GM23338 (cell line): Measurements from ENCODE around the gene SGMS2. TPM values are rescaled to one million over a fixed set of nuclear protein-coding genes. Genes with fewer than 3 reads are reported as not detected.
A peak's percentile ranks its signal among the peaks of the same experiment; 100 is the strongest.

Source experiments
- ATAC-seq: fragments of 200-7000 bp; cut with Tn5 transposase; 3 replicates; pipeline ENCODE4 v1.9.1; 2020
- DNase-seq: peaks from one replicate; pipeline ENCODE4 v3.0.0-alpha.2; 2015; ENCODE audit warnings: low spot score
- H2AFZ ChIP-seq: fragments of 200-600 bp; sonication (generic); 2 replicates; pipeline ENCODE4 v1.8.0; 2016; ENCODE audit warnings: antibody characterized with exemption, mild to moderate bottlenecking, moderate library complexity
- H3F3A ChIP-seq: fragments of 200-600 bp; sonication (generic); replicated peaks from 2 replicates; pipeline ENCODE4 v1.8.0; 2017; ENCODE audit warnings: antibody characterized with exemption, mixed run types, low read depth
- H3K27ac ChIP-seq: fragments of 200-600 bp; sonication (generic); 2 replicates; pipeline ENCODE4 v1.6.1; 2016; ENCODE audit warnings: low read depth
- H3K27me3 ChIP-seq: fragments of 200-600 bp; sonication (generic); 2 replicates; pipeline ENCODE4 v1.8.0; 2016; ENCODE audit warnings: mild to moderate bottlenecking, mixed run types, moderate library complexity; ENCODE audit not compliant: insufficient read depth
- H3K36me3 ChIP-seq: fragments of 200-600 bp; sonication (generic); 2 replicates; pipeline ENCODE4 v1.8.0; 2016; ENCODE audit warnings: mild to moderate bottlenecking; ENCODE audit not compliant: insufficient read depth
- H3K4me1 ChIP-seq: fragments of 200-600 bp; sonication (generic); 2 replicates; pipeline ENCODE4 v1.8.0; 2016; ENCODE audit warnings: mild to moderate bottlenecking, moderate library complexity; ENCODE audit not compliant: insufficient read depth
- H3K4me2 ChIP-seq: fragments of 200-600 bp; sonication (generic); 2 replicates; pipeline ENCODE4 v1.7.1; 2017; ENCODE audit warnings: mixed run types
- H3K4me3 ChIP-seq: fragments of 200-600 bp; sonication (generic); 2 replicates; pipeline ENCODE4 v1.6.1; 2016; ENCODE audit warnings: mixed run types
- H3K79me2 ChIP-seq: fragments of 200-600 bp; sonication (generic); replicated peaks from 2 replicates; pipeline ENCODE4 v1.8.0; 2017; ENCODE audit warnings: mild to moderate bottlenecking; ENCODE audit not compliant: insufficient read depth
- H3K9me2 ChIP-seq: fragments of 200-600 bp; sonication (generic); 2 replicates; pipeline ENCODE4 v1.8.0; 2017; ENCODE audit not compliant: insufficient read depth
- H4K20me1 ChIP-seq: fragments of 200-600 bp; sonication (generic); replicated peaks from 2 replicates; pipeline ENCODE4 v1.8.0; 2017; ENCODE audit warnings: mild to moderate bottlenecking; ENCODE audit not compliant: insufficient read depth
- H3K27ac Mint-ChIP-seq: 2 replicates; pipeline ENCODE4 v1.8.0; 2020; ENCODE audit warnings: inconsistent platforms, mild to moderate bottlenecking, moderate library complexity, mixed read lengths
- H3K27me3 Mint-ChIP-seq: 3 replicates; pipeline ENCODE4 v1.8.0; 2022; ENCODE audit warnings: low read depth, mild to moderate bottlenecking, moderate library complexity, mixed read lengths, inconsistent platforms; ENCODE audit not compliant: insufficient read depth, poor library complexity
- H3K36me3 Mint-ChIP-seq: 3 replicates; pipeline ENCODE4 v1.8.0; 2021; ENCODE audit warnings: low read depth, mild to moderate bottlenecking, inconsistent platforms, moderate library complexity, mixed read lengths
- H3K4me1 Mint-ChIP-seq: 3 replicates; pipeline ENCODE4 v1.8.0; 2020; ENCODE audit warnings: mild to moderate bottlenecking, inconsistent platforms, mixed read lengths
- H3K4me3 Mint-ChIP-seq: 3 replicates; pipeline ENCODE4 v1.8.0; 2021; ENCODE audit warnings: moderate library complexity, mild to moderate bottlenecking, inconsistent platforms, mixed read lengths
- H3K9me3 Mint-ChIP-seq: 3 replicates; pipeline ENCODE4 v1.8.0; 2020; ENCODE audit warnings: moderate library complexity, mild to moderate bottlenecking, inconsistent platforms, mixed read lengths
- CTCF ChIP-seq, 2 experiments: fragments of 200-600 bp in 1 of 2; sonication (generic) in 1 of 2; conservative IDR thresholded peaks; 2 replicates each; pipeline versions ENCODE4 v1.5.1 to v1.6.1; 2016 to 2017; ENCODE audit warnings: antibody characterized with exemption in 2 of 2, low read depth in 2 of 2, mild to moderate bottlenecking in 2 of 2, moderate library complexity in 1 of 2
- ETS1 ChIP-seq: IDR thresholded peaks from 2 replicates; pipeline ENCODE4 v1.6.1; 2016; ENCODE audit warnings: antibody characterized with exemption
- EZH2phosphoT487 ChIP-seq: fragments of 200-600 bp; sonication (generic); IDR thresholded peaks from one replicate; pipeline ENCODE4 v1.8.1; 2018; ENCODE audit warnings: antibody characterized with exemption; ENCODE audit not compliant: unreplicated experiment
- NANOG ChIP-seq: IDR thresholded peaks from 2 replicates; pipeline ENCODE4 v1.6.1; 2016; ENCODE audit warnings: antibody characterized with exemption, borderline replicate concordance
- REST ChIP-seq: IDR thresholded peaks from one replicate; pipeline ENCODE4 v1.6.1; 2018; ENCODE audit warnings: antibody characterized with exemption; ENCODE audit not compliant: unreplicated experiment
- STAT1 ChIP-seq: IDR thresholded peaks from one replicate; pipeline ENCODE4 v1.6.1; 2016; ENCODE audit warnings: antibody characterized with exemption; ENCODE audit not compliant: unreplicated experiment
- polyA plus RNA-seq: library from polyadenylated mRNA; unstranded; fragments of >200 nt; fragmentation: Nextera tagmentation; extraction: Ambion mirVana; gene quantifications from 2 replicates; pipeline ENCODE4 v1.2.1, GENCODE V29; 2016
- total RNA-seq: library from RNA; depleted of rRNA; stranded (reverse); fragments of >200 nt; shearing (Covaris generic); gene quantifications from 2 replicates; pipeline ENCODE4 v1.2.3, GENCODE V29; 2014
- TF ChIP-seq, protein P1 (sequence below): fragments of 250-450 bp; sonication (Bioruptor Pico); IDR thresholded peaks from 2 replicates; pipeline ENCODE4 v1.5.0; 2020; ENCODE audit warnings: mild to moderate bottlenecking, moderate library complexity

Gene SGMS2
- total and polyA plus RNA-seq, 2 experiments from 2014 or later: 0.35 to 1.1 TPM

GRCh38 chr4:107890779-107891178 is 66.0 kb downstream of the SGMS2 start:
- Mint-ChIP-seq H3K4me3 (no peak overlapping the region), H3K36me3 (peaks cover 63% of the 10 kb centered on the region)
- no peak overlapping the region for H3K4me3 ChIP-seq

DNA sequence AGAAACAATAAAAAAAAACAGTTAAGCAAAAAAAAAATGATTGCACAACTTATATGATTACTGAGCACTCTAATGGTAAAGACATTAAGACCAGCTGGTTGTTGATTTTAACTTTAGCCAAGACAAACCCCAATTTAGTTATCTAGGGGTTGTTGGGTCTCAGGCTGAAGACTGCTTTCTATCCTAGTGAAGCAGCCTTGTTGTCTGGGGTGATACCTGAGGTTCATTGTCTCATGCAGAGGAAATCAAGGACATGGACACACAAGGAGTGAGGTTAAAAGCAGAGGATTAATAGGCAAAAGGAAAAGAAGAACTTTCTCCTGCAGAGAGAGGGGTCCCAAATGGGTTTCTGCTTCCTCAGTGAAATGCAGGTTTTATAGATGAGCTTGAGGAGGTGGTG is 66.6 kb downstream of the SGMS2 start:
- H3K27me3 Mint-ChIP-seq: peaks cover 6% of the 10 kb centered on the region
- peaks cover 5% of the 10 kb centered on the region for H3K4me1 Mint-ChIP-seq
- TF ChIP-seq ETS1: no peak
- TF ChIP-seq REST: no peak
- TF ChIP-seq STAT1: no peak
- no peak for TF ChIP-seq CTCF (conservative IDR thresholded peaks at IDR 0.05; ENCODE audit: low read depth in 2 of 2)
- TF ChIP-seq, protein P1, sequence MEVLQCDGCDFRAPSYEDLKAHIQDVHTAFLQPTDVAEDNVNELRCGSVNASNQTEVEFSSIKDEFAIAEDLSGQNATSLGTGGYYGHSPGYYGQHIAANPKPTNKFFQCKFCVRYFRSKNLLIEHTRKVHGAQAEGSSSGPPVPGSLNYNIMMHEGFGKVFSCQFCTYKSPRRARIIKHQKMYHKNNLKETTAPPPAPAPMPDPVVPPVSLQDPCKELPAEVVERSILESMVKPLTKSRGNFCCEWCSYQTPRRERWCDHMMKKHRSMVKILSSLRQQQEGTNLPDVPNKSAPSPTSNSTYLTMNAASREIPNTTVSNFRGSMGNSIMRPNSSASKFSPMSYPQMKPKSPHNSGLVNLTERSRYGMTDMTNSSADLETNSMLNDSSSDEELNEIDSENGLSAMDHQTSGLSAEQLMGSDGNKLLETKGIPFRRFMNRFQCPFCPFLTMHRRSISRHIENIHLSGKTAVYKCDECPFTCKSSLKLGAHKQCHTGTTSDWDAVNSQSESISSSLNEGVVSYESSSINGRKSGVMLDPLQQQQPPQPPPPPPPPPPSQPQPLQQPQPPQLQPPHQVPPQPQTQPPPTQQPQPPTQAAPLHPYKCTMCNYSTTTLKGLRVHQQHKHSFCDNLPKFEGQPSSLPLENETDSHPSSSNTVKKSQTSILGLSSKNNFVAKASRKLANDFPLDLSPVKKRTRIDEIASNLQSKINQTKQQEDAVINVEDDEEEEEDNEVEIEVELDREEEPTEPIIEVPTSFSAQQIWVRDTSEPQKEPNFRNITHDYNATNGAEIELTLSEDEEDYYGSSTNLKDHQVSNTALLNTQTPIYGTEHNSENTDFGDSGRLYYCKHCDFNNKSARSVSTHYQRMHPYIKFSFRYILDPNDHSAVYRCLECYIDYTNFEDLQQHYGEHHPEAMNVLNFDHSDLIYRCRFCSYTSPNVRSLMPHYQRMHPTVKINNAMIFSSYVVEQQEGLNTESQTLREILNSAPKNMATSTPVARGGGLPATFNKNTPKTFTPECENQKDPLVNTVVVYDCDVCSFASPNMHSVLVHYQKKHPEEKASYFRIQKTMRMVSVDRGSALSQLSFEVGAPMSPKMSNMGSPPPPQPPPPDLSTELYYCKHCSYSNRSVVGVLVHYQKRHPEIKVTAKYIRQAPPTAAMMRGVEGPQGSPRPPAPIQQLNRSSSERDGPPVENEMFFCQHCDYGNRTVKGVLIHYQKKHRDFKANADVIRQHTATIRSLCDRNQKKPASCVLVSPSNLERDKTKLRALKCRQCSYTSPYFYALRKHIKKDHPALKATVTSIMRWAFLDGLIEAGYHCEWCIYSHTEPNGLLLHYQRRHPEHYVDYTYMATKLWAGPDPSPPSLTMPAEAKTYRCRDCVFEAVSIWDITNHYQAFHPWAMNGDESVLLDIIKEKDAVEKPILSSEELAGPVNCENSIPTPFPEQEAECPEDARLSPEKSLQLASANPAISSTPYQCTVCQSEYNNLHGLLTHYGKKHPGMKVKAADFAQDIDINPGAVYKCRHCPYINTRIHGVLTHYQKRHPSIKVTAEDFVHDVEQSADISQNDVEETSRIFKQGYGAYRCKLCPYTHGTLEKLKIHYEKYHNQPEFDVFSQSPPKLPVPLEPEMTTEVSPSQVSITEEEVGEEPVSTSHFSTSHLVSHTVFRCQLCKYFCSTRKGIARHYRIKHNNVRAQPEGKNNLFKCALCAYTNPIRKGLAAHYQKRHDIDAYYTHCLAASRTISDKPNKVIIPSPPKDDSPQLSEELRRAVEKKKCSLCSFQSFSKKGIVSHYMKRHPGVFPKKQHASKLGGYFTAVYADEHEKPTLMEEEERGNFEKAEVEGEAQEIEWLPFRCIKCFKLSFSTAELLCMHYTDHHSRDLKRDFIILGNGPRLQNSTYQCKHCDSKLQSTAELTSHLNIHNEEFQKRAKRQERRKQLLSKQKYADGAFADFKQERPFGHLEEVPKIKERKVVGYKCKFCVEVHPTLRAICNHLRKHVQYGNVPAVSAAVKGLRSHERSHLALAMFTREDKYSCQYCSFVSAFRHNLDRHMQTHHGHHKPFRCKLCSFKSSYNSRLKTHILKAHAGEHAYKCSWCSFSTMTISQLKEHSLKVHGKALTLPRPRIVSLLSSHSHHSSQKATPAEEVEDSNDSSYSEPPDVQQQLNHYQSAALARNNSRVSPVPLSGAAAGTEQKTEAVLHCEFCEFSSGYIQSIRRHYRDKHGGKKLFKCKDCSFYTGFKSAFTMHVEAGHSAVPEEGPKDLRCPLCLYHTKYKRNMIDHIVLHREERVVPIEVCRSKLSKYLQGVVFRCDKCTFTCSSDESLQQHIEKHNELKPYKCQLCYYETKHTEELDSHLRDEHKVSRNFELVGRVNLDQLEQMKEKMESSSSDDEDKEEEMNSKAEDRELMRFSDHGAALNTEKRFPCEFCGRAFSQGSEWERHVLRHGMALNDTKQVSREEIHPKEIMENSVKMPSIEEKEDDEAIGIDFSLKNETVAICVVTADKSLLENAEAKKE (CRISPR knock-in tag): 0 out of 2 replicates have a peak, but pooled peaks have one; percentile 43
- peaks cover 60% of the 10 kb centered on the region for H3K36me3 Mint-ChIP-seq
- Histone ChIP-seq H3K4me1 (peaks cover 2% of the 10 kb centered on the region; the same call in 1 of the 2 replicates), H3K27ac (peak overlapping the region; percentile 78), H3K4me3 (no peak overlapping the region), H3K27me3 (no peaks in the 10 kb centered on the region), H3F3A (peaks cover 4% of the 10 kb centered on the region; the same call in 1 of the 2 replicates), H2AFZ (no peak overlapping the region), H3K36me3 (peaks cover 35% of the 10 kb centered on the region), H3K9me2 (peaks cover 19% of the 10 kb centered on the region), H3K4me2 (no peak overlapping the region), H4K20me1 (no peaks in the 10 kb centered on the region), H3K79me2 (no peaks in the 10 kb centered on the region)
- peak overlapping the region; percentile 65; the same call in 1 of the 2 replicates for H3K27ac Mint-ChIP-seq
- H3K9me3 Mint-ChIP-seq: peaks cover 66% of the 10 kb centered on the region
- ATAC-seq: peak; percentile 52; the same call in 2 of the 3 replicates
- H3K4me3 Mint-ChIP-seq: no peak overlapping the region
- peak; percentile 21 for DNase-seq

More at GRCh38 chr4:107890779-107891178, 66.0 kb downstream of the SGMS2 start:
- ATAC-seq (peak; percentile 88), DNase-seq (peak; percentile 85)
- Mint-ChIP-seq H3K27me3 (peaks cover 6% of the 10 kb centered on the region), H3K9me3 (peaks cover 69% of the 10 kb centered on the region), H3K4me1 (peaks cover 5% of the 10 kb centered on the region), H3K27ac (peak overlapping the region; percentile 86)
- Histone ChIP-seq H2AFZ (no peak overlapping the region), H3K27me3 (no peaks in the 10 kb centered on the region), H3K9me2 (peaks cover 19% of the 10 kb centered on the region), H3K27ac (peak overlapping the region; percentile 78), H4K20me1 (no peaks in the 10 kb centered on the region), H3F3A (peaks cover 4% of the 10 kb centered on the region; the same call in 1 of the 2 replicates), H3K79me2 (no peaks in the 10 kb centered on the region), H3K4me1 (no peaks in the 10 kb centered on the region), H3K4me2 (no peak overlapping the region), H3K36me3 (peaks cover 35% of the 10 kb centered on the region)
- TF ChIP-seq EZH2phosphoT487 (no peak), NANOG (peak; percentile 70; the same call in 1 of the 2 replicates)
